ENCODE measurements around the gene GRIA4.

DNA sequence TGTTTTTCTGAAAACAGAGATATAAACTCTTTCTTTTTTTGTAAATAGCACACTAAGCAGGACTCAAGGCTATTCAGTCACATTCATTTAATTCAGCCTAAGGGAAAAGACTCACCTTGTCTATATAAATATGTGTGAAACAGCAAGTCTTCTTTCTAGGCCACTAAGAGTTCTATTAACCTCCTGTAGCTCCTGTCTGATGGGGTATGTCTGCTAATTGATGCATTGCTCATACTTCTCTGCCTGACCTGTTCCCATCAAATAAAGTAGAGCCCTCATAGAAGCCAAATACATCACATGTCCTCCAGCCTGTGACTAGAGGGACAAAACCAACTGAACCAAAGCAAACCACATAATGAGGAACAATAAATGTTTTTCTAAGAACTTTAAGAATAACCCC, 344.0 kb downstream of the GRIA4 start:
- no peak for TF ChIP-seq CTCF (IDR thresholded peaks at IDR 0.05)
- no peak for TF ChIP-seq POLR2A (IDR thresholded peaks at IDR 0.05)

Data from uterus (tissue), 2 donors.